Measurements from ENCODE around the gene MTIF2. TPM values are rescaled to one million over a fixed set of nuclear protein-coding genes. Genes with fewer than 3 reads are reported as not detected.
"Not testable (repeated sequence)": the region's sequence is repeated elsewhere in the genome, so short reads cannot be mapped to it uniquely, and the experiment has no call there.

MTIF2 gene
- total and polyA plus RNA-seq, 2 experiments from 2014 or later: 17.4 to 30.2 TPM

DNA sequence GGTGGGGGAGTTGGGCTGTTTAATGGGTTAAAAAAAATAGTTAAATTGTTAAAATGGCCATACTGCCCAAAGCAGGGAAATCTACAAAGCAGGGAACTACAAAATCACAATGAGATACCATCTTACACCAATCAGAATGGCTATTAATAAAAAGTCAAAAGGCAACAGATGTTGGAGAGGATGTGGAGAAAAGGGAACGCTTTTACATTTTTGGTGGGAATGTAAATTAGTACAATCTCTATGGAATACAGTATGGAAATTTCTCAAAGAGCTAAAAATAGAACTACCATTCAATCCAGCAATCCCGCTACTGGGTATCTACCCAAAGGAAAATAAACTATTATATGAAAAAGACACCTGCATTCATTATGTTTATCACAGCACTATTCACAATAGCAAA lies 64.1 kb downstream of the MTIF2 start:
- no peak for DNase-seq (ENCODE audit: low spot score)
- WGBS (ENCODE audit: low lambda C conversion rate, missing lambda C conversion rate): 97% methylated on average over 2 of the region's 2 CpGs
- no peaks in the 10 kb centered on the region for H3K9me3 ChIP-seq (ENCODE audit: low read depth)
- H2AFZ ChIP-seq: no peak overlapping the region
- peaks cover 7% of the 10 kb centered on the region for H3K36me3 ChIP-seq (replicated peaks; ENCODE audit: insufficient read depth, low read depth)
- H3K9me2 ChIP-seq (replicated peaks; ENCODE audit: insufficient read depth): no peaks in the 10 kb centered on the region
- no peaks in the 10 kb centered on the region for H4K20me1 ChIP-seq (ENCODE audit: insufficient read depth, poor library complexity, severe bottlenecking)
- no peak overlapping the region for H3K4me3 ChIP-seq
- H3K79me2 ChIP-seq: no peaks in the 10 kb centered on the region
- H3K27me3 ChIP-seq: no peaks in the 10 kb centered on the region
- no peak overlapping the region for H3K27ac ChIP-seq
- no peaks in the 10 kb centered on the region for H3K4me1 ChIP-seq (ENCODE audit: insufficient read depth)
- H3K4me2 ChIP-seq: no peak overlapping the region
- TF ChIP-seq, protein P1, sequence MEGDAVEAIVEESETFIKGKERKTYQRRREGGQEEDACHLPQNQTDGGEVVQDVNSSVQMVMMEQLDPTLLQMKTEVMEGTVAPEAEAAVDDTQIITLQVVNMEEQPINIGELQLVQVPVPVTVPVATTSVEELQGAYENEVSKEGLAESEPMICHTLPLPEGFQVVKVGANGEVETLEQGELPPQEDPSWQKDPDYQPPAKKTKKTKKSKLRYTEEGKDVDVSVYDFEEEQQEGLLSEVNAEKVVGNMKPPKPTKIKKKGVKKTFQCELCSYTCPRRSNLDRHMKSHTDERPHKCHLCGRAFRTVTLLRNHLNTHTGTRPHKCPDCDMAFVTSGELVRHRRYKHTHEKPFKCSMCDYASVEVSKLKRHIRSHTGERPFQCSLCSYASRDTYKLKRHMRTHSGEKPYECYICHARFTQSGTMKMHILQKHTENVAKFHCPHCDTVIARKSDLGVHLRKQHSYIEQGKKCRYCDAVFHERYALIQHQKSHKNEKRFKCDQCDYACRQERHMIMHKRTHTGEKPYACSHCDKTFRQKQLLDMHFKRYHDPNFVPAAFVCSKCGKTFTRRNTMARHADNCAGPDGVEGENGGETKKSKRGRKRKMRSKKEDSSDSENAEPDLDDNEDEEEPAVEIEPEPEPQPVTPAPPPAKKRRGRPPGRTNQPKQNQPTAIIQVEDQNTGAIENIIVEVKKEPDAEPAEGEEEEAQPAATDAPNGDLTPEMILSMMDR (IDR thresholded peaks at IDR 0.05; ENCODE audit: poor library complexity): no peak
- no peak for TF ChIP-seq EZH2 (IDR thresholded peaks at IDR 0.05; ENCODE audit: borderline replicate concordance)
- no peak for TF ChIP-seq EZH2phosphoT487 (IDR thresholded peaks at IDR 0.05; ENCODE audit: low read depth, severe bottlenecking, unreplicated experiment)

DNA sequence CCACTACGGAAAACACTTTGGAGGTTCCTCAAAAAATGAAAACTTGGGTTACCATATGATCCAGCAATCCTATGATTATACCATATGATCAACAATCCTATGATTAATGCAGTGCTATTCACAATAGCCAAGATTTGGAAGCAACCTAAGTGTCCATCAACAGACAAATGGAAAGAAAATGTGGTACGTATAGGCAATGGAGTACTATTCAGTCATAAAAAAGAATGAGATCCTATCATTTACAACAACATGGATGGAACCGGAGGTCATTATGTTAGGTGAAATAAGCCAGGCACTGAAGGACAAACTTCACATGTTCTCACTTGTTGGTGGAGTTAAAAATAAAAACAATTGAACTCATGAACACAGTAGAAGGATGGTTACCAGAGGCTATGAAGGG lies 64.5 kb downstream of the MTIF2 start:
- Histone ChIP-seq H3K9me3 (ENCODE audit: low read depth) (no peaks in the 10 kb centered on the region), H3K27ac (no peak overlapping the region), H3K9me2 (replicated peaks; ENCODE audit: insufficient read depth) (no peaks in the 10 kb centered on the region), H4K20me1 (ENCODE audit: insufficient read depth, poor library complexity, severe bottlenecking) (no peaks in the 10 kb centered on the region), H3K4me3 (no peak overlapping the region), H3K79me2 (no peaks in the 10 kb centered on the region), H3K36me3 (replicated peaks; ENCODE audit: insufficient read depth, low read depth) (peaks cover 7% of the 10 kb centered on the region), H3K4me1 (ENCODE audit: insufficient read depth) (no peaks in the 10 kb centered on the region), H3K4me2 (no peak overlapping the region), H2AFZ (no peak overlapping the region), H3K27me3 (no peaks in the 10 kb centered on the region)
- no peak for DNase-seq (ENCODE audit: low spot score)
- WGBS (ENCODE audit: low lambda C conversion rate, missing lambda C conversion rate): 97% methylated on average over 3 of the region's 3 CpGs
- TF ChIP-seq EZH2 (IDR thresholded peaks at IDR 0.05; ENCODE audit: borderline replicate concordance) (no peak), EZH2phosphoT487 (IDR thresholded peaks at IDR 0.05; ENCODE audit: low read depth, severe bottlenecking, unreplicated experiment) (no peak)
- TF ChIP-seq, protein P1 (IDR thresholded peaks at IDR 0.05; ENCODE audit: poor library complexity): no peak

GRCh38 chr2:55200416-55200815 lies 68.6 kb downstream of the MTIF2 start:
- Histone ChIP-seq H3K27ac (no peak overlapping the region), H4K20me1 (ENCODE audit: insufficient read depth, poor library complexity, severe bottlenecking) (no peaks in the 10 kb centered on the region), H2AFZ (no peak overlapping the region), H3K79me2 (no peaks in the 10 kb centered on the region), H3K9me3 (ENCODE audit: low read depth) (no peaks in the 10 kb centered on the region), H3K9me2 (replicated peaks; ENCODE audit: insufficient read depth) (no peaks in the 10 kb centered on the region), H3K4me3 (no peak overlapping the region), H3K27me3 (no peaks in the 10 kb centered on the region), H3K36me3 (replicated peaks; ENCODE audit: insufficient read depth, low read depth) (peaks cover 7% of the 10 kb centered on the region), H3K4me1 (ENCODE audit: insufficient read depth) (no peaks in the 10 kb centered on the region), H3K4me2 (no peak overlapping the region)
- TF ChIP-seq, protein P1 (IDR thresholded peaks at IDR 0.05; ENCODE audit: poor library complexity): no peak
- no peak for TF ChIP-seq EZH2phosphoT487 (IDR thresholded peaks at IDR 0.05; ENCODE audit: low read depth, severe bottlenecking, unreplicated experiment)
- no peak for TF ChIP-seq EZH2 (IDR thresholded peaks at IDR 0.05; ENCODE audit: borderline replicate concordance)
- WGBS (ENCODE audit: low lambda C conversion rate, missing lambda C conversion rate): 81% methylated on average over 1 of the region's 1 CpG
- DNase-seq (ENCODE audit: low spot score): no peak

DNA sequence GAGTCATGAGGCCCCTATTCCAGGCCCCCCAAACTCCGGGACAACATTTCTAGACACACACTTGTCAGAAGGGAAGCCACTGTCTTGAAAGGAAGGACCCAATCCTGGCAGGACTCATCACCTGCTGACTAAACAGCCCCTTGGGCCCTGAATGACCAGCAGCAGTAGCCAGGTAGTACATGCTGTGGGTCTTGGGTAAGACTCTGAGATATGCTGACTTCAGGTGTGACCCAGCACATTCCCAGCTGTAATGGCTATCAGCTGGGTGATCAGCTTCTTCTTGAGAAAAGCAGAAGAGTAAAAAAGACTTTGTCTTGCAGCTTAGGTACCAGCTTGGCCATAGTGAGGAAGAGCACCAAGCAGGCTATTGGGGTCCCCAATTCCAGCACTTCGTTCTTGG lies 72.5 kb downstream of the MTIF2 start:
- no peak overlapping the region for H3K27ac ChIP-seq
- 91% methylated on average over 2 of the region's 2 CpGs for WGBS (ENCODE audit: low lambda C conversion rate, missing lambda C conversion rate)
- H3K9me3 ChIP-seq (ENCODE audit: low read depth): no peaks in the 10 kb centered on the region
- no peaks in the 10 kb centered on the region for H3K79me2 ChIP-seq
- no peaks in the 10 kb centered on the region for H3K4me1 ChIP-seq (ENCODE audit: insufficient read depth)
- no peaks in the 10 kb centered on the region for H3K27me3 ChIP-seq
- H4K20me1 ChIP-seq (ENCODE audit: insufficient read depth, poor library complexity, severe bottlenecking): no peaks in the 10 kb centered on the region
- no peak overlapping the region for H3K4me3 ChIP-seq
- TF ChIP-seq EZH2phosphoT487 (IDR thresholded peaks at IDR 0.05; ENCODE audit: low read depth, severe bottlenecking, unreplicated experiment) (no peak), EZH2 (IDR thresholded peaks at IDR 0.05; ENCODE audit: borderline replicate concordance) (no peak)
- TF ChIP-seq, protein P1 (IDR thresholded peaks at IDR 0.05; ENCODE audit: poor library complexity): no peak
- H3K4me2 ChIP-seq: no peak overlapping the region
- H3K36me3 ChIP-seq (replicated peaks; ENCODE audit: insufficient read depth, low read depth): no peaks in the 10 kb centered on the region
- no peak overlapping the region for H2AFZ ChIP-seq
- no peak for DNase-seq (ENCODE audit: low spot score)
- H3K9me2 ChIP-seq (replicated peaks; ENCODE audit: insufficient read depth): no peaks in the 10 kb centered on the region

DNA sequence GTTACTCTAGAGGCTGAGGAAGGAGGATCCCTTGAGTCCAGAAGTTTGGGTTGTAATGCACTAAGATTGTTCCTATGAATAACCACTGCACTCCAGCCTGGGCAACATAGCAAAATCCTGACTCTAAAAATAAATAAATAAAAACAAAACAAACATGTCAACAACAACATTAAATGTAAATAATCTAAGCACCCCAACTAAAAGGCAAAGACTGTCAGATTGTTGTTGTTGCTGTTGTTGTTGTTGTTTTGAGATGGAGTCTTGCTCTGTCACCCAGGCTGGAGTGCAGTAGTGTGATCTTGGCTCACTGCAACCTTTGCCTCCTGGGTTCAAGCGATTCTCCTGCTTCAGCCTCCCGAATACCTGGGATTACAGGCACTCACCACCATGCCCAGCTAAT lies 77.1 kb downstream of the MTIF2 start:
- WGBS (ENCODE audit: low lambda C conversion rate, missing lambda C conversion rate): 92% methylated on average over 2 of the region's 2 CpGs
- not testable (repeated sequence) for H3K27ac ChIP-seq; H3K79me2 ChIP-seq; H3K9me2 ChIP-seq (replicated peaks; ENCODE audit: insufficient read depth); H4K20me1 ChIP-seq (ENCODE audit: insufficient read depth, poor library complexity, severe bottlenecking); H3K4me3 ChIP-seq; H3K4me2 ChIP-seq; H3K4me1 ChIP-seq (ENCODE audit: insufficient read depth); H3K36me3 ChIP-seq (replicated peaks; ENCODE audit: insufficient read depth, low read depth); DNase-seq (ENCODE audit: low spot score); H3K9me3 ChIP-seq (ENCODE audit: low read depth); H3K27me3 ChIP-seq; H2AFZ ChIP-seq
